Measurements from ENCODE around the gene ACAA2. TPM values are rescaled to one million over a fixed set of nuclear protein-coding genes. Genes with fewer than 3 reads are reported as not detected.

ACAA2 gene
- total and polyA plus RNA-seq, 4 donors, result 37.5 to 117 (median 39.8) TPM

DNA sequence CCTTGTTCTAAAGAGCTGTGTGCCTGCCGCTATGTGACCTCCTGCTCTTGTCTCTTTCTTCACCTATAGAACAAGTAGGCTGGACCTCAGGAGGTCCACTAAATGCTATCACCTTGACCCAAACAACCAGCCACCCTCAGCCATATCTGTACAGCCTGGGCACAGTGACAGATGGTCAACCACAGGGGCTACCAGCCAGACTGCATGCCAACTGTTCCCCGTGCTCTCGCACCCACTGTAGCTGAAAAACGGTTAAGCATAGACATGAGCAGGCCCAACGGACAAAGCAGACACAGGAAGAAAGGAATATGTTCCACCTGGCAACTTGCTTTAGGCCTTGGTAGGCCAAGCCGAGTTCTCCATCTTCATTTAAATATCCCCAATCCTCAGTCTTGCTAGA, 43.2 kb upstream of the ACAA2 start:
- no peaks in the 10 kb centered on the region for H3K9me3 ChIP-seq (ENCODE audit: control insufficient read depth, low read length)
- DNase-seq (no peak), ATAC-seq (ENCODE audit: low FRiP score) (no peak)
- no peaks in the 10 kb centered on the region for H3K36me3 ChIP-seq (ENCODE audit: control insufficient read depth in 1 of 2, insufficient read depth in 2 of 2, low read length in 1 of 2)
- intact Hi-C loops (cut with DNase I), result loop anchor here in 1 of 2 donors (5.0 kb wide), 1 partner anchor 294 kb away; the partner anchor contains the start of gene LIPG
- no peak overlapping the region for H3K27ac ChIP-seq (ENCODE audit: low read depth in 1 of 2, low read length in 2 of 2)
- H3K4me3 ChIP-seq (ENCODE audit: low read length in 2 of 2), result no peak overlapping the region
- no peaks in the 10 kb centered on the region for H3K27me3 ChIP-seq (ENCODE audit: control insufficient read depth in 1 of 2, insufficient read depth in 2 of 2, low read length in 1 of 2)
- H3K4me1 ChIP-seq (ENCODE audit: control insufficient read depth in 1 of 2, insufficient read depth in 2 of 2, low read length in 2 of 2), result no peaks in the 10 kb centered on the region
- 90% methylated on average over 6 of the region's 6 CpGs for WGBS, 2 donors

DNA sequence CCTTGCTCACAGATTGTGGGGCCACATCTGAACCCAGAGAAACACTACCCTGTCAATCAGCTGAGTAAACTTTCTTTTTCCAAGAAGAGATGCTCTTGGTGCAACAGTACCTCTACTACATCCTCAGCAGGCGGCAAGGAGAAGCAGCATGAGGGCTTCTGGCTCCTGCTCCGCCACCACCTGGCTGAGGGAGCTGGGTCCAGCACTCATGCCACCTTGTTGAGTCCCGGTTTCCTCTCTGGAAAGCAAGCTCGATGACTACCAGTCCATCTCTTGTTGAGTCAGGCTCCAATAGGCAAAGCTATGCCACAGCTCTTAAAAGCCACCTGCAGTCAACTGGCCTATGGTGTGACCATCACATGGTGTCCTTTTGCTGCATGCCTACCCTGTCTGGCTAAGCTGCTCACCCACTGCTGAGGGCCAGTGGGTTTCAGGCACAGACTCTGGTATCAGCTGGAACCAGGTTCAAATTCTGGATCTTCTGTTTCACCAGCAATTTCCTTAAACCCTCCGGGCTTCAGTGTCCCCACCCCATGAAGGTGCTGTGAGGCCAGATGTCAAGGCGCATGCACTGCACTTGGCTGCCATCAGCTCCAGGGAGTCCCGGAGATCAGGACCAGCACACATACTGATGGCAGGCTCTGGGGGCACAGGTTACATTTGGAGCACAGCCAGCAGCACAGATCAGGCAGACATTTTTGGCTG, 42.5 kb upstream of the ACAA2 start:
- Histone ChIP-seq H3K27ac (ENCODE audit: low read depth in 1 of 2, low read length in 2 of 2) (no peak overlapping the region), H3K9me3 (ENCODE audit: control insufficient read depth, low read length) (no peaks in the 10 kb centered on the region), H3K27me3 (ENCODE audit: control insufficient read depth in 1 of 2, insufficient read depth in 2 of 2, low read length in 1 of 2) (no peaks in the 10 kb centered on the region), H3K4me1 (ENCODE audit: control insufficient read depth in 1 of 2, insufficient read depth in 2 of 2, low read length in 2 of 2) (no peaks in the 10 kb centered on the region), H3K36me3 (ENCODE audit: control insufficient read depth in 1 of 2, insufficient read depth in 2 of 2, low read length in 1 of 2) (no peaks in the 10 kb centered on the region), H3K4me3 (ENCODE audit: low read length in 2 of 2) (no peak overlapping the region)
- no peak for ATAC-seq (ENCODE audit: low FRiP score)
- WGBS, 2 donors, result 90 to 92% methylated on average over 7 of the region's 7 CpGs
- intact Hi-C loops (cut with DNase I), result loop anchor here in 1 of 2 donors (5.0 kb wide), 1 partner anchor 294 kb away; the partner anchor contains the start of gene LIPG
- no peak for DNase-seq

DNA sequence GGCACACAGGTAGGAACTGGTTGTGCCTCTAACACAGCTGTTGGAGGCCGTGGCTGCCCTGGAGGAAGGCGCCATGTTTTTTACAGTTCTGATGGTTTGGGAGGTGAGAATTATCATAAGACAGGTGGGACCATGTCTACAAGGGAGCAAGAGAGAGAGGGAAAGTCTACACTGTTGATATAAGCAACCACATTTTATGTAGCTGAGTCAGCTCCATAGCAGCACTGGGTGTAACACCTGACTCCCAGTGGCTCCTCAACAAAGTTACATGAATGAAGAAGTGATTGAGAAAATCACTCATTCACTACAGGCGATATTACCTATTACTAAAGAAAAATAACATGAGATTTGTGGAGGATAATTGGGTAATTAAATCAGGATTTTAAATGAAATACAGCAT, 41.3 kb upstream of the ACAA2 start:
- ATAC-seq (ENCODE audit: low FRiP score), result no peak
- no peaks in the 10 kb centered on the region for H3K27me3 ChIP-seq (ENCODE audit: control insufficient read depth in 1 of 2, insufficient read depth in 2 of 2, low read length in 1 of 2)
- no peak overlapping the region for H3K27ac ChIP-seq (ENCODE audit: low read depth in 1 of 2, low read length in 2 of 2)
- DNase-seq, result no peak
- no peak overlapping the region for H3K4me3 ChIP-seq (ENCODE audit: low read length in 2 of 2)
- no peaks in the 10 kb centered on the region for H3K9me3 ChIP-seq (ENCODE audit: control insufficient read depth, low read length)
- intact Hi-C loops (cut with DNase I), result loop anchor here in 1 of 2 donors (5.0 kb wide), 1 partner anchor 292 kb away; the partner anchor contains the start of gene LIPG
- H3K4me1 ChIP-seq (ENCODE audit: control insufficient read depth in 1 of 2, insufficient read depth in 2 of 2, low read length in 2 of 2), result no peaks in the 10 kb centered on the region
- no peaks in the 10 kb centered on the region for H3K36me3 ChIP-seq (ENCODE audit: control insufficient read depth in 1 of 2, insufficient read depth in 2 of 2, low read length in 1 of 2)
- 95 to 97% methylated on average over 3 of the region's 3 CpGs for WGBS, 2 donors

DNA sequence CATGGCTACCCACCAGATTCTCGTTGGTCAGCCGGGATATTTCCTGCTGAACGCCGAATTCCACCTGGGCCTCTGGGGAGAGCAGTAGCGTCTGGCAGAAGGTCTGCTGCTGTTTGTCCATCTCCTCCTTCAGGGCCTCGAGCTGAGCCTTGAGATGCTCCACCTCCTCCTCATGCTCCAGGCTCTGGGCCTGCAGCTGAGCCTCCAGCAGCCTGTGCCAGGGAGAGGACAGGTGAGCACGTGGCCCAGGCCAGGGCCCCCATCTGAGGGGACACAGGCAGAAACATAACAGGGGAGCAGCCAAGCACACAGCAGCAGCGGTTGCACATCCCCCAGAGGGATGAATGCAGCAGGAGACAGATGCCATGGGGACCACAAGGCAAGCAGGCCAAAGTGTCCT, 40.1 kb upstream of the ACAA2 start:
- no peak overlapping the region for H3K4me3 ChIP-seq (ENCODE audit: low read length in 2 of 2)
- H3K27ac ChIP-seq (ENCODE audit: low read depth in 1 of 2, low read length in 2 of 2), result no peak overlapping the region
- H3K4me1 ChIP-seq (ENCODE audit: control insufficient read depth in 1 of 2, insufficient read depth in 2 of 2, low read length in 2 of 2), result no peaks in the 10 kb centered on the region
- ATAC-seq (ENCODE audit: low FRiP score) (no peak), DNase-seq (no peak)
- no peaks in the 10 kb centered on the region for H3K9me3 ChIP-seq (ENCODE audit: control insufficient read depth, low read length)
- no peaks in the 10 kb centered on the region for H3K27me3 ChIP-seq (ENCODE audit: control insufficient read depth in 1 of 2, insufficient read depth in 2 of 2, low read length in 1 of 2)
- intact Hi-C loops (cut with DNase I), result no loop called here
- WGBS, 2 donors, result 85 to 90% methylated on average over 8 of the region's 8 CpGs
- no peaks in the 10 kb centered on the region for H3K36me3 ChIP-seq (ENCODE audit: control insufficient read depth in 1 of 2, insufficient read depth in 2 of 2, low read length in 1 of 2)

DNA sequence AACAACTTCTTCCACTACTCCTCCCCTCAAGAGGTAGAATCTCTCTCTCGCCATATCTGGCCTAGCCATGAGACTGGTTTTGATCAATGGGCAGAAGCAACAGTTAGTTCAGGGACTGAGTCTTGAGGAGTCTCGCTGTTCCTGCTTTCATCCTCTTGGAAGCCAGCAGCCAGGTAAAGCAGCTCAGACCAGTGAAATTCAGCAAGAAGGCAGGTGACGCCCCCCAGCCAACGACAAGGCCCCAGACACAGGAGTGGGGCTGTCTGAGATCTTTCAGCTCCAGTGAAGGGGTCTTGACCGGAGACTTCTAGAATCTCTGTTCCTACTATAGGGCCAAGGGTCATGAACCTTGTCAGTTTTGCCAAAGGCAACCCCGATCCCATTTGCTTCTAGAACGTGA, 39.7 kb upstream of the ACAA2 start:
- Histone ChIP-seq H3K4me1 (ENCODE audit: control insufficient read depth in 1 of 2, insufficient read depth in 2 of 2, low read length in 2 of 2) (no peaks in the 10 kb centered on the region), H3K27ac (ENCODE audit: low read depth in 1 of 2, low read length in 2 of 2) (no peak overlapping the region), H3K36me3 (ENCODE audit: control insufficient read depth in 1 of 2, insufficient read depth in 2 of 2, low read length in 1 of 2) (no peaks in the 10 kb centered on the region), H3K27me3 (ENCODE audit: control insufficient read depth in 1 of 2, insufficient read depth in 2 of 2, low read length in 1 of 2) (no peaks in the 10 kb centered on the region), H3K9me3 (ENCODE audit: control insufficient read depth, low read length) (no peaks in the 10 kb centered on the region), H3K4me3 (ENCODE audit: low read length in 2 of 2) (no peak overlapping the region)
- ATAC-seq (ENCODE audit: low FRiP score) (no peak), DNase-seq (no peak)
- intact Hi-C loops (cut with DNase I), result no loop called here
- WGBS, 2 donors, result 79 to 89% methylated on average over 7 of the region's 7 CpGs

DNA sequence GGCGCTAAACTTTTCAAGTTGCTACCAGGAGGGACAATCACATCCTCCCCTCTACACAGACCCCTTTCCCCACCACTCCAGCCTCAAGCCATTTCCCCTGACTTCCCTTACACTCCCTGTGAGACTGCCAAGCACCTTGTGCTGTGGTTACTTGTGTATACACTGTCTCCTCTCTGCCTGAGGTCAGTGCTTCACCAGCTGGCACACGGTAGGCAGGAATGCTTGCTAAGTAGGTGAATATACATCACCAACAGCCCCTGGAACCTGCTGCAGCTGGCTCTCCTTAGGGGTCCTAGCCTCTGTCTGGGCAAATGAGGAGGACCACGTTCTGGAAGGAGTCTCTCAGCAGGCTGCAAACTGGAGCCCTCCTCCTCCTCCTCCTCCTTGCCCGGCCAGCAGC, 38.3 kb upstream of the ACAA2 start:
- 77 to 84% methylated on average over 4 of the region's 4 CpGs for WGBS, 2 donors
- Histone ChIP-seq H3K4me1 (ENCODE audit: control insufficient read depth in 1 of 2, insufficient read depth in 2 of 2, low read length in 2 of 2) (no peaks in the 10 kb centered on the region), H3K36me3 (ENCODE audit: control insufficient read depth in 1 of 2, insufficient read depth in 2 of 2, low read length in 1 of 2) (no peaks in the 10 kb centered on the region), H3K27me3 (ENCODE audit: control insufficient read depth in 1 of 2, insufficient read depth in 2 of 2, low read length in 1 of 2) (no peaks in the 10 kb centered on the region), H3K9me3 (ENCODE audit: control insufficient read depth, low read length) (no peaks in the 10 kb centered on the region), H3K27ac (ENCODE audit: low read depth in 1 of 2, low read length in 2 of 2) (no peak overlapping the region), H3K4me3 (ENCODE audit: low read length in 2 of 2) (no peak overlapping the region)
- intact Hi-C loops (cut with DNase I), result no loop called here
- ATAC-seq (ENCODE audit: low FRiP score), result no peak
- no peak for DNase-seq

DNA sequence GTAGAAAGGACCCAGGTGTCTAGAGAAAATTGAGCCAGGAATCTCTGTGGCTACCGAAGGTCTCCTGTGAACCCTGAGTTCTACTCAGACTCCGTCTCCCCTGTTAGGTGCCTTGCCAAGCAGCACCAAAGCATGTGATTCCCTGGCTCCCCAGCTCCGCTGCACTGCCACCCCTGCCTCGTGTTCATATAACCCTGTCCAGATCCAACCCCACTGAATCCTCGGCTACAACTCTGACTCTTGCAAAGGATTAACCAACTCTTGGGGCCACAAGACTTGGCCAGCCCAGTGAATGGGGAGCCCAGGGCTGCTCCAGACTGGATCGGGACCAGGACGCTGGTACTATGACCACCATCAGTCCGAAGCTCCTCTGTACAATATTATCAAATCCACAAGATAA, 37.3 kb upstream of the ACAA2 start:
- DNase-seq, result no peak
- H3K4me1 ChIP-seq (ENCODE audit: control insufficient read depth in 1 of 2, insufficient read depth in 2 of 2, low read length in 2 of 2), result no peaks in the 10 kb centered on the region
- H3K9me3 ChIP-seq (ENCODE audit: control insufficient read depth, low read length), result no peaks in the 10 kb centered on the region
- H3K27ac ChIP-seq (ENCODE audit: low read depth in 1 of 2, low read length in 2 of 2), result no peak overlapping the region
- intact Hi-C loops (cut with DNase I), result no loop called here
- WGBS, 2 donors, result 93 to 94% methylated on average over 8 of the region's 8 CpGs
- no peaks in the 10 kb centered on the region for H3K36me3 ChIP-seq (ENCODE audit: control insufficient read depth in 1 of 2, insufficient read depth in 2 of 2, low read length in 1 of 2)
- no peak for ATAC-seq (ENCODE audit: low FRiP score)
- no peak overlapping the region for H3K4me3 ChIP-seq (ENCODE audit: low read length in 2 of 2)
- no peaks in the 10 kb centered on the region for H3K27me3 ChIP-seq (ENCODE audit: control insufficient read depth in 1 of 2, insufficient read depth in 2 of 2, low read length in 1 of 2)

DNA sequence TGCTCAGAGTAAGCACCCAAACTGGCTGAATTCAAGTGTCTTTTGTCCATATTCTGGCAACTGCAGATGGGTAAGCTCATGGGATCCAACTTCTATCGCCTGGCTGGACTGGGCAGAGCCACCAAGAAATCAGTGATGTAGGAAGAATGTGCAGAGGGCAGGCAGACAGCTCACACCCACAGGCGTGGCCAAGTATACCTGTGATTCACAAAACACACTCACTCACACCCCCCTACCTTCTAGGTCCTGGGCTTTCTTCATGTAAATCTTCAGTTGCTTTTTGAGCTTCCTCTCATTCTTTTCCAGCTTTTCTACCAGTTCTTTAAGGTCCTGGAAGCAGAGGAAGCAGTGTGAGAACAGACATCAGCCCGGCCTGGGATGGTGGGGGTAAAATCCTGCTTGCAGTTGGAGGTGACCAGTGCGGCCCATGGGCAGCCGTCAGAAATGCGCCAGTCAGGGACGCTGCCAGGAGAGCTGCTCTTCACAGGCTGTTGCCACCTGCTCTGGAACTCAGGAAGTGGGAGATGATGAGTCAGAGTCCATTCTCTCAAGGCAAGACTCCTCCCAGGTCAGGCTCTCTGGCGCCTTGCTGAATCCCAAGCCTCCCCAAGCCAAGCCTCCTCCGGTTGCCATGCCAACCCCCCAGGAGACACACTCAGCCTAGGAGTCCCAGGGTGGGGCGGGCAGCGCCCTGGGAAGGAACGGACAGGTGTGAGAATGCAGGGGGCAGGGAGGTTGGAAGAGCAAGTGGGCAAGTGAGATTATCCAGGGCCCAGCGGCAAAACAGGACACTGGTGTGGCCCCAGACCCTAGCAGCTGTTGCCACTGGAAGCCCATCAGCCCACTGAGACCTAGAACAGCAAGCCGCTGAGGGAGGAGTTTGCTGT, 36.2 kb upstream of the ACAA2 start:
- no peak overlapping the region for H3K4me3 ChIP-seq (ENCODE audit: low read length in 2 of 2)
- H3K27me3 ChIP-seq (ENCODE audit: control insufficient read depth in 1 of 2, insufficient read depth in 2 of 2, low read length in 1 of 2), result no peaks in the 10 kb centered on the region
- H3K27ac ChIP-seq (ENCODE audit: low read depth in 1 of 2, low read length in 2 of 2), result no peak overlapping the region
- ATAC-seq (ENCODE audit: low FRiP score), result no peak
- no peaks in the 10 kb centered on the region for H3K4me1 ChIP-seq (ENCODE audit: control insufficient read depth in 1 of 2, insufficient read depth in 2 of 2, low read length in 2 of 2)
- no peaks in the 10 kb centered on the region for H3K9me3 ChIP-seq (ENCODE audit: control insufficient read depth, low read length)
- intact Hi-C loops (cut with DNase I), result no loop called here
- no peaks in the 10 kb centered on the region for H3K36me3 ChIP-seq (ENCODE audit: control insufficient read depth in 1 of 2, insufficient read depth in 2 of 2, low read length in 1 of 2)
- WGBS, 2 donors, result 68 to 71% methylated on average over 14 of the region's 14 CpGs
- DNase-seq, result no peak
